ENCODE measurements around the gene PRDX2.
"Not testable (repeated sequence)": the region's sequence is repeated elsewhere in the genome, so short reads cannot be mapped to it uniquely, and the experiment has no call there.

PRDX2 gene

DNA sequence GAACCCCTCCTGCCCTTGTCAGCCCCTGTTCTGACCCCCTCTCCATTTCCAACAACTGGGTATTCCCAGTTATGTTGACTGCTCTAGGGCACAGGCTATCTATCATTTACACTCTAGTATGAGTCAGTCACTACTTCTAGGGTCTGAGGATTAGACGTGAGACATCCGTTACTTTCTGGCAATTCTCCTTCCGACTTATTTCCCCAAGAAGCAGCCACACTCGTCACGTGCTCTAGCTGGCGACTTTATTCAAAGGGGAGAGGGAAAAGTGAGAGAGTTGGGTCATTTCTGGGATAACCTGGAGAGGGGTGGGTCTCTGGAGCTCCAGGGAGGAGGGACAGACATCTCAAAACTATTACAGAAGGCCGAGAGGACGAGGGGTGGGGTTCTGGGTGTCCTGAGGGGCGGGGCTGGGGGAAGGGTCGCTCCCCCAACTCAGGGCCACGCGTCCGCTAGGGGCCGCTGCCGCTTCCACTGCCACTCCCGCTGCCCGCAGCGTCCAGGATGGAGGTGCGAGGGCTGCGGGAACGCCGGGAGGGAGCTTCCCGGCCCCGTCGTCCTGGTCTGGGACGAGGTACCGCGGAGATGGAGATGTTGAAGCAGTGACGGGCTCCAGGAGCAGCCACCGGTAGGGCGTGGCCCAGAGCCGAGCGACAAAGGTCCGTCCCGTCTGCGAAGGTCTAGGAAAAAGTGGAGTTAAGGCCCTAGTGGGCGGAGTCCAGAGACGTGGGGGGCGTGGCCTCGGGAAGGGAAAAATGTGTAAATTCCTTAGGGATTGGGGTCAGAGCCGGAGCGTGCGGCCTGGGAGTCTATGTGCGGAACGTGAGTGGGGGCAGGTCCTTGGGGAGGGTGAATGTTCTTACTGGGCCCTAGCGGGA lies 23.9 kb upstream of the PRDX2 start:
- DNase-seq: peak; percentile 5

DNA sequence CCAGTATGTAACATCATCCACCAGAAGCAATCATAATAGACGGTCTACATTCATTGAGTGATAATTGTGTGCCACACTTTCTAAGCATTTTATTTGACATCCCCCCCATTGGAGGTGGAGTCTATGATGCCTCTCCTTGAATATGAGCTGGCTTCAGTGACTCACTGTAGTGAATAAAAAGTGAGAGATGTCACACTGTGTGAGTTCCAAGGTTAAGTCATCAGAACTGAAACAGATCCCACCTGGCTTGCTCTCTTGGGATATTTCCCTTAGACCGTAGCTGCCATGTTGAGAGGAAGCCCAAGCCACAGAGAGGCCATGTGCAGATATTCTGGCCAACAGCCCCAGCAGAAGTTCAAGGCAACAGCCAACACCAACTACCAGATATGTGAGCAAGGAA lies 20.2 kb upstream of the PRDX2 start:
- DNase-seq: no peak

DNA sequence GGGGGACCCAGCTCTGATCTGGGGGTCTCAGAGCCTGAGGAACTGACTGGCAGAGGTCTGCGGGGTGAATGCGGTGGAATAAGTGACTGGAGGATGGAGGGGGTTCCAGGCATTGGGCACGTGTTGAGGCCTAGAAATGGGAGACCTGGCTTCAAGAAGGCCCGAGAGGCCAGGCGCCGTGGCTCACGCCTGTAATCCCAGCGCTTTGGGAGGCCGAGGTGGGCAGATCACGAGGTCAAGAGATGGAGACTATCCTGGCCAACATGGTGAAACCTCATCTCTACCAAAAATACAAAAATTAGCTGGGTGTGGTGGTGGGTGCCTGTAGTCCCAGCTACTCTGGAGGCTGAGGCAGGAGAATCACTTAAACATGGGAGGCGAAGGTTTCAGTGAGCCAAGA lies 16.2 kb upstream of the PRDX2 start:
- DNase-seq: not testable (repeated sequence)

DNA sequence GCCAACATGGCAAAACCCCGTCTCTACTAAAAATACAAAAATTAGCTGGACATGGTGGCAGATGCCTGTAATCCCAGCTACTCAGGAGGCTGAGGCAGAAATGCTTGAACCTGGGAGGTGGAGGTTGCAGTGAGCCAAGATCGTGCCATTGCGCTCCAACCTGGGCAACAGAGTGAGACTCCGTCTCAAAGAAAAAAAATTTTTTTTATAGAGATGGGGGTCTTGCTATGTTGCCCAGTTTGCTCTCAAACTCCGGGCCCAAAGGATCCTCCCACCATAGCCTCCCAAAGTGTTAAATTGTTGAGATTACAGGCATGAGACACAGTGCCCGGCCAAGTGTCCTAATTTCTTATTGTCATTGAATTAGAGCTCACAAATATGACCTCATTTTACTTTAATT lies 15.6 kb upstream of the PRDX2 start:
- not testable (repeated sequence) for DNase-seq

DNA sequence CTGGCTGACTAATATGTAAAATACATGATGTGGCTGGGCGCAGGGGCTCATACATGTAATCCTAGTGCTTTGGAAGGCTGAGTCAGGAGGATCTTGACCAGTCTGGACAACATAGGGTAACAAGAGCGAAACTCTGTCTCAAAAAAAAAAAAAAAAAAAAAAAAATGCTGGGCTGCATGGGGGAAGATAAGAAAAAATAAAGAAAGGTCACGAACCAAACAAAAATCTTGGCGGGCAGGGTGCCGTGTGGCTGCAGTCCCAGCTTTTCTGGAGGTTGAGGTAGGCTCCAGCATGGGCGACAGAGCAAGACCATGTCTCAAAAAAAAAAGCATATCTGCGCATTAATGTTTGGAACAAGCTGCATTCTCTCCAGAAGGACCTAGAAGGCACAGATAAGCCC lies 13.5 kb upstream of the PRDX2 start:
- DNase-seq: no peak

DNA sequence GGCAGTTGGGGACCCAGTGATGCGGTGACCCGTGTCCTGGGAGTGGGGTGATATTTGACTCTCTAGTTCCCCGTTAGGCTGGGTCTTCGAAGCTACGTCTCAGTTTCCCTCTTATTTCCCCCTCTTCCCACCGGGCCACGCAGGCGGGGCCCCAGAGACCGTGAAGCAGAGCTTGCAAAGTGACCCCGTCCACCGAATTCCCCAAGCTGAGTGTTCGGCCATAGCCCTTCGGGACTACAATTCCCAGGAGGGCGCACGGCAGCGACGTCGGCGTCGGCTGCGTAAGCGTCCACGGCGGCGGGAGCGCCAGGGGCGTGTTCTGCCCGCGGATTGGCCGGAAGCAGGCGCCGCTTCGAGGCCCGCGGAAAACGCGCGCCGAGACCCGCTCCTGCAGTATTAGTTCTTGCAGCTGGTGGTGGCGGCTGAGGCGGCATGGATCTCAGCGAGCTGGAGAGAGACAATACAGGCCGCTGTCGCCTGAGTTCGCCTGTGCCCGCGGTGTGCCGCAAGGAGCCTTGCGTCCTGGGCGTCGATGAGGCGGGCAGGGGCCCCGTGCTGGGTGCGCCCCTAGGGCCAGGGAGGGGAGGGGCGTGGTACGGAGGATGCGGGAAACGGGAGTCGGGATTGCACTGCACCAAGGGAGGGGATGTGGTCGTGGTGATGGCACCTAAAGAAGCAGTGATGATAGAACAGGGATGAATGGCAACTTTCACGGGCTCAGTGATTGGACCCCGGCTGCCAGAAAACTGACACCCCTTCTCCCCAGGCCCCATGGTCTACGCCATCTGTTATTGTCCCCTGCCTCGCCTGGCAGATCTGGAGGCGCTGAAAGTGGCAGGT lies 4.9 kb upstream of the PRDX2 start, which contains the start of gene RNASEH2A:
Gene RNASEH2A (plus strand): TSS at position 343 of the 840 bp plus-strand sequence. CDS start 90 bp downstream, at position 433.
- DNase-seq: peak; percentile 32

DNA sequence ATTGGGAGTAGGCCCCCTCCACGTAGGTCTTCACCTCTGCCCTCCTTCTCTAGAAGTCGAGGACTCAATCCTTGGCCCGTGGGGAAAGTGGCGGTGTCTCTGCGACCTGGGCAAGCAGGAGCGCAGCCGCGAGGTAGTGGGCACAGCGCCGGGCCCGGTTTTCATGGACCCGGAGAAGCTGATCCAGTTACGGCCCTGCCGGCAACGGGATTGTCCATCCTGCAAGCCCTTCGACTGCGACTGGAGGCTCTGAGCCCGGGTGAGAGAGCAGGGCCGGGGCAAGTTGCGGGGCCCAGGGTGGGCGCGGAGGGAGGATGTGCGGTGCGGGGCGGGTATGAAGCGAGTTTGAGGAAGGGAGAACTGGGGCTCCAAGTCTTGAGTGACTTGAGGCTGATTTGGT lies 2.5 kb upstream of the PRDX2 start:
- no peak for DNase-seq

DNA sequence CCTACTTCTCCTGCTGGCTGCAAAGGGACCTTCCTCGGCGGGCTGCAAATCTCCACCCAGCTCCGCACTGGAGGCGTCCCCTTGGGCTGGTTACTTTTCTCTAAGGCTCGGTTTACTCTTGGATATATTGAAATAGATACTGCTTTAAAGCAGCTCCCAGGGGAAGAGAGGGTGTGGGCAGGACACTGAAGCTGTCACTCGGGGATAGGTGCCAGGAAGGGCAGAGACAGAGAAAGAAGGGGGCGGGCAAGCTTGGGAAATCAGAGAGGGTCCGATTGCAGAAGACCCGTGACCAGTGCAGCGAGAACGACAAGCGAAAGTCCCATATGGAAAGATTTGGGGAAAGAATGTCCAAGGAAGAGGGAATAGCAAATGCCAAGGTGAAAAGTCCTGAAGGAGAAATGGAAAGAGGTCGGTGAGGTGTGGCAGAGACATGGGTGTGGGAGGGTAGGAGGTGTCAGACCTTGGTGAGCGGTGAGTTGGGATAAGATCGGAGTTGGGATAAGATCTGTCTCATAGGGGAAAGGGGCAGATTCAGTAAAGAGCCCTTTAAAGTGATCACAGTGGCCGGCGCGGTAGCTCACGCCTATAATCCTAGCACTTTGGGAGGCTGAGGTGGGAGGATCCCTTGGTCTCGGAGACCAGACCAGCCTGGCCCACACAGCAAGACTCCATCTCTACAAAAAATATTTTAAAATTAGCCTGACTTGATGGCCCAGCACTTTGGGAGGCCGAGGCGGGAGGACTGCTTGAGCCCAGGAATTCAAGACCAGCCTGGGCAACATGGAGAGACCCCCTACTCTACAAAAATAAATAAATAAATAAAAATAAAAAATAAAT lies 887 bp upstream of the PRDX2 start:
- no peak for DNase-seq

DNA sequence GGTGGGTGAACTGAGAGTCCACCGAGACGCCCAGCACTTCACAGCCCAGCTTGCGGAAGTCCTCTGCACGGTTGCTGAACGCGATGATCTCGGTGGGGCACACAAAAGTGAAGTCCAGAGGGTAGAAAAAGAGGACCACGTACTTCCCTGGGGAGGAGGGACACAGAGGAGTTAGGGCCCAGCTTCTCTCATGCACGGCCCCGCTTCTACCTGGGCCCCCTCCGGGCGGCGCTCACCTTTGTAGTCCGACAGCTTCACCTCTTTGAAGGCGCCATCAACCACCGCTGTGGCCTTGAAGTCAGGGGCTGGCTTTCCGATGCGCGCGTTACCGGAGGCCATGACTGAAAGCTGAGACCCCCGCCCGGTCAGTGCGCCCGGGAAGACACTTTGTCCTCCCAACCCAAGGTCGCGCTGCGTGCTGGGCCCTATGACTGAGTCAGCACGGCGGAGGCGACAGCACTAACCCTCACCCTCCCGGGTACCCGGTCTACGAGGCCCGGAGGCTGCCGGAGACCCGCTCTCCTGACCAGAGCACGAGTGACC lies 606 bp downstream of the PRDX2 start:
- DNase-seq: no peak

DNA sequence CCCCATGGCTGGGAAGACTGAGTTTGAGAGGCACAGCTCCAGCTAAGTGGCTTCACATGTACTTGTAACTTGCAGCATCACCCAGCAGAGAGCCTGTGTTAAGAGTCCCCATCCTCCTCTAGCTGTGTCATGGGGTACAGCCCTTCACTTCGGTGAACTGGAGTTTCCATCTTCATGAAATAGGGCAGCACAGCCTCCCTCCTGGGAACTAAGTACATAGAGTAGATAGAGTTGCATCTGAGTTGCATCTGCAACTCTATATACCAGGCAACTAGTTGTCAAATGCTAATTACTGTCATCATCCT lies 1.2 kb downstream of the PRDX2 start:
- DNase-seq: no peak

DNA sequence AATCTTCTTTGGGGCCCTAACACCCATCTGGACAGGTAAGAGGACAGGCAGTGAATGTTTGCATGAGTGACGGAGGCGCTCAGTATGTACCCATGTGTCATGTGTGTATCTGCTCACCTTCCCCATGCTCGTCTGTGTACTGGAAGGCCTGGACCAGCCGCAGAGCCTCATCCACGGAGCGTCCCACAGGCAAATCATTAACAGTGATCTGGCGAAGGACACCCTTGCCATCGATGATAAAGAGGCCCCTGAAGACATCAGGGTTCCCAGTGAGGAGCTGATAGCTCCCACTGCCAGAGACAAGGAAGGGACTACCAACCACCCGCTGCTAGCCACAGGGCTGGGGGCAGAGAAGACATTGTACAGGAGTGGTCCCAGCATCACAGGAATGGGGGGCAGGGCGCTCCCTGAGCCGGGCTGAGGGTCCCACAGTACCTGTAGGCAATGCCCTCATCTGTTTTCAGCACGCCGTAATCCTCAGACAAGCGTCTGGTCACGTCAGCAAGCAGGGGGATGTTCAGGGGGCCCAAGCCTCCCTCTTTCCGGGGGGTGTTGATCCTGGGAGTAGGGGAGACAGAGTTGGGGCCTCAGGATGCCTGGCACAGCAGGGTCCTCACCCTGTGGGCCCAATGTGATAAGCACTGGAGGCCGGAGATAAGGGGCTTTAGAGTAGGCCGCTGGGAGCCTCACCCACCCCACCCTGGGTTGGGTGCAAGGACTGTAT lies 1.7 kb downstream of the PRDX2 start:
- DNase-seq: no peak

DNA sequence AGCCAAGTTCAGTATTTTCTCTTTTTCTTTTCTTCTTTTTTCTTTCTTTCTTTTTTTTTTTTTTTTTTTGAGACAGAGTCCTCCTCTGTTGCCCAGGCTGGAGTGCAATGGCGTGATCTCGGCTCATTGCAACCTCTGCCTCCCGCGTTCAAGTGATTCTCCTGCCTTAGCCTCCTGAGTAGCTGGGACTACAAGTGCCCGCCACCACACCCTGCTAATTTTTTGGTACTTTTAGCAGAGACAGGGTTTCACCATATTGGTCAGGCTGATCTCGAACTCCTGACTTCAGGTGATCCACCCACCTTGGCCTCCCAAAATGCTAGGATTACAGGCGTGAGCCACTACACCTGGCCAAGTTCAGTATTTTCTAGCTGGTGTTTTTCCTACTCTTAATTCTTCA lies 4.0 kb downstream of the PRDX2 start:
- not testable (repeated sequence) for DNase-seq

DNA sequence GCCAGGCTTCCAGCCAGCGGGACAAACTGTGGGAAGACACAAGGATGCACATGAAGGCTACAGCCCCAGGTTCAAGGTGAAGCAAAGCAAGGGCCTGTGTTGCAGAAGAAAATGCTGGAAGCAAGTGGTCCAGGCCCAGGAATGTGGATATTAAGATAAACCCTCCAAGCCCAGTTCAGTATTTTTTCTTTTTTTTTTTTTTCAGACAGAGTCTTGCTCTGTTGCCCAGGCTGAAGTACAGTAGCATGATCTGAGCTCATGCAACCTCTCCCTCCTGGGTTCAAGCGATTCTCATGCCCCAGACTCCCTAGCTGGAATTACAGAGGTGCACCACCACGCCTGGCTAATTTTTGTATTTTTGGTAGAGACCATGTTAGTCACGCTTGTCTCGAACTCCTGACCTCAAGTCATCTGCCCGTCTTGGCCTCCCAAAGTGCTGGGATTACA lies 4.4 kb downstream of the PRDX2 start:
- no peak for DNase-seq

DNA sequence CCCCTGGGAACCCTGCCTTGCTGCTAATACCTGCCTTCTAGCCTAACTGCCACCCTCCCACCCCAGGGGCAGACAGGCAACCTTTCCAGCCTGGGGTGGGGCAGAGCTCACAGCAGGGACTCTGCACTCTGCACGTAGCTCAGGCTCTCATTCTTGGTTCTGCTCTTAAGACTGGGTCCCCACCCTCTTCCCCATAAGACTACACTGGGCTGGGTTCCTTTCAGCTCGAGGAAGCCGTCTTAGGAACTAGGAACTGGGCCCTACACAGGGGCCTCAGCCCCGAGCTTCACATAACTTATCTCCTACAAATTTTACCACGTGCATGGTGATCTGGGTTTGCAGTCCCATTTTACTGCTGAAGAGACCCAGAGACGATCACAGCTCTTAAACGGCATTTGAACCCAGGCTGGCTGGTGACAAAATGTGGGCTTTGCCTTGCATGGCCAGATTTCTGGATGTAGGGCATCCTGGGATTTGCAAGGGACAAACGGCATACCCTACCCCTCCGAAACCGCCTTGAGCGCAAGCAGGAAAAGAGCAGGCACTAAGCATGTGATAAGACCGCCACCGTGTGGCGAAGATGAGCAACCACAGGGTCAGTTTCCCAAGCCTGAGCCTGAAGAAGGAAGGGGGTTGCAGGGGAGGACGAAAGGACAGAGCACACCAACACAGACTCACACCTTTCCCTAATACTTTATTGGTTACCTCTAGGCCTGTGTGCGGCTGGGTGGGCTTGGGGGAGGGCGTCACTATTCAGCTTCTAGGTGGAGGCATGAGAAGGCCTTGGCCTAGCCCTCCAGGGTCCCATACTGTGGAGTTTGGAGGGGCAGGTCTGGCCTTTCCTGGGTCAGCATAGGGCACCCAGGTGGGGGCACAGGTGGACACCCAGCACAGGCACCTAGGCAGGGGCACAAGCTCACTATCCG lies 5.2 kb downstream of the PRDX2 start:
- DNase-seq: peak; percentile 52

DNA sequence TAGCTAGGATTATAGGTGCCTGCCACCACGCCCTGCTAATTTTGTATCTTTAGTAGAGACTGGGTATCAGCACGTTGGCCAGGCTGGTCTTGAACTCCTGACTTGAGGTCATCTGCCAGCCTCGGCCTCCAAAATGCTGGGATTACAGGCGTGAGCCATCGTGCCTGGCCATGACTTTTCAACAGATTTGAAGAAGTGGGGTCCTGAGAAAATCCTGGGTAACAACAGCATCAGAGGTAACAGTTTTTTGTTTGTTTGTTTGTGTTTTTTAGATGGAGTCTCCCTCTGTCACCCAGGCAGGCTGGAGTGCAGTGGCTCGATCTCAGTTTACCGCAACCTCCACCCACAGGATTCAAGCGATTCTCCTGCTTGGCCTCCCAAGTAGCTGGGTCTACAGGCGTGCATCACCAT lies 6.6 kb downstream of the PRDX2 start:
- no peak for DNase-seq

DNA sequence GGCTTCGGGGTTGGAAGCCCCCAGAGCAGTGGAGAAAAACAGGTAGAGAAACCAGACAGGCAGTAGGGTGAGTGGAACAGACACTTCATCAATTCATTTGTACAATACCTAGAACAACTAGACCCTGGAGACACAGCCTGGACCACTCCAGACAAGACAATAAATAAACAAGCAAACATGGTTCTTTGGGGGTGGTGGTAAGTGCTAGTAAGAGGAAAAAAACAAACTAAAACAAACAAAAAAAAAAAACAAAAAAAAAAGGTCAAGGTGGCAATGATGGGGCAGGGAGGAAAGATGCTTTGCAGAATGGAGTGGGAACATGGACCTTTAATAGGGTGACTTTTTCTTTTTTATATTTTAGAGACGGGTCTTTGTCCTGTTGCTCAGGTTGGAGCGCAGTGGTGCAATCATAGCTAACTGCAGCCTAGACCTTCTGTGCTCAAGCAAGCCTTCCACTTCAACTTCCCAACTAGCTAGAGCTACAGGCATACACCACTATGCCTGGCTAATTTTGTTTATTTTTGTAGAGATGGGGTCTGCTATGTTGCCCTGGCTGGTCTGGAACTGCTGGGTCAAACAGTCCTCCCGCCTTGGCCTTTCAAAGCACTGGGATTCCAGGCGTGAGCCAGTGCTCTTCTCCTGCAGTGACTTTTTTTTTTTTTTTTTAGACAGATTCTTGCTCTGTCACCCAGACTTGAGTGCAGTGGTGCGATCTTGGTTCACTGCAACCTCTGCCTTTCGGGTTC lies 7.2 kb downstream of the PRDX2 start:
- DNase-seq: no peak

DNA sequence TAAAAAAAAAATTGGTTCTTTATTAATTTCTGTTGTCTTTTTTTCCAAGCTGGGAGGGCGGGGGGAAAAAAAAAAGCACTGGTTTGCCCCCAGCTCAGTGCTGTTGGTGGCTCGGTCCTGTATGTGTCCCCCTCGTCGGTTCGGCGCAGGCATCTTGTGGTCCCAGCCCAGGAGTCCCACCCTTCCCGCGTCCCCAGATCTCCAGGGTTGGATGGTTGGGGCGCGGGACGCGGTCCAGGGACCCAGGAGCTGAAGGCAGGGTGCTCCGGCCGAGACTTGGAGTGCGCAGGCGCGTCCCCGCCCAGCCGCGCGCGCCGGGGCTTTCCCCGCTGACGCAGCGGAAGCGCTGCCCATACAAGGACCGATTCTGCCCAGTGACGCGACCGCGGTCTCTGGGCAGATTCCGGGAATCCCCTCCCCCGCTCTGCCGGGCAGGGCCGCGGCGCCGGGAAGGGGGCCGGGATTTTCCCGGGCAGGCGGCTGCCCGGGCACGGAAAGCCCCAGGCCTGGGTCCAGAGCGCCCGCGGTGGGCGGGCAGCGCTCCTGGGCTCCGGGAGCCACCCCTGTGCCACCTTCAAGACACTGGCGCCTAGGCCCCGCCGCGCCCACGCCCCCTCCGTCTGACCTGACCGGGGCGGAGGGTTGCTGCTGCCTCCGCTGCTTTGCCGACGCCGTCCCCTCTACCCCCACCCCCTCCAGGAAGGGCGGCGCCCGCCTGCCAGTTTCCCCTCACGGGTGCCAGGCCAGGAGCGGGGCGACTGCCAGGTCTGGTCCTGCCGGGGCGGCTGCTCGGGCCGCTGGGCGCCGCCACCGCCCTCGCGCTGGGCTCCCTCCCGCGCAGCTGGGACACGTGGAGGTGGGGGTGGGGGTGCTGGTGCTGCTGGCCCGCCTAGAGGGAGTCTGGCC lies 8.1 kb downstream of the PRDX2 start:
- peak; percentile 52 for DNase-seq

DNA sequence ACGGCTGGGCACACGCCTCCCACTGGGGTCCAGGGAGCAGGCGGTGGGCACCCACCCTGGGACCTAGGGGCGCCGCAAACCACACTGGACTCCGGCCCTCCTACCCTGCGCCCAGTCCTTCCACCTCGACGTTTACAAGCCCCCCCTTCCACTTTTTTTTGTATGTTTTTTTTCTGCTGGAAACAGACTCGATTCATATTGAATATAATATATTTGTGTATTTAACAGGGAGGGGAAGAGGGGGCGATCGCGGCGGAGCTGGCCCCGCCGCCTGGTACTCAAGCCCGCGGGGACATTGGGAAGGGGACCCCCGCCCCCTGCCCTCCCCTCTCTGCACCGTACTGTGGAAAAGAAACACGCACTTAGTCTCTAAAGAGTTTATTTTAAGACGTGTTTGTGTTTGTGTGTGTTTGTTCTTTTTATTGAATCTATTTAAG lies 8.7 kb downstream of the PRDX2 start:
- DNase-seq: no peak
